ENCODE measurements around the gene FUS. TPM values are rescaled to one million over a fixed set of nuclear protein-coding genes. Genes with fewer than 3 reads are reported as not detected.

Gene FUS
- total RNA-seq, 4 donors from 2014 or later, result 53.7 to 92.5 (median 66.2) TPM

GRCh38 chr16:31149332-31149731 is 30.6 kb upstream of the FUS start:
- no peak for TF ChIP-seq CTCF (IDR thresholded peaks at IDR 0.05; ENCODE audit: low read depth)

GRCh38 chr16:31149894-31150890 is 29.7 kb upstream of the FUS start, which contains the start of gene PRSS36:
TSS of gene PRSS36 (minus strand) at chr16:31150066. CDS start at chr16:31150035, 31 bp downstream.
- TF ChIP-seq CTCF (IDR thresholded peaks at IDR 0.05; ENCODE audit: low read depth), result no peak

- no peak for TF ChIP-seq CTCF (IDR thresholded peaks at IDR 0.05; ENCODE audit: low read depth)
These were observed 22.8 kb upstream of the FUS start for GRCh38 chr16:31157136-31157535.

GRCh38 chr16:31167315-31167714 is 12.6 kb upstream of the FUS start:
- TF ChIP-seq CTCF (IDR thresholded peaks at IDR 0.05; ENCODE audit: low read depth), result no peak

- TF ChIP-seq CTCF (IDR thresholded peaks at IDR 0.05; ENCODE audit: low read depth), result no peak
These were observed 11.1 kb upstream of the FUS start for GRCh38 chr16:31168848-31169247.

GRCh38 chr16:31177136-31177535 is 2.8 kb upstream of the FUS start:
- TF ChIP-seq CTCF (IDR thresholded peaks at IDR 0.05; ENCODE audit: low read depth), result no peak

GRCh38 chr16:31179219-31179746 is 656 bp upstream of the FUS start:
- TF ChIP-seq CTCF (IDR thresholded peaks at IDR 0.05; ENCODE audit: low read depth), result no peak
